KMS-11 (cell line): ENCODE data around the gene DSCAML1.

ENCODE experiments used
- H2AFZ ChIP-seq: fragments of 200-600 bp; sonication (generic); 2 replicates; pipeline ENCODE4 v1.6.1; 2016; ENCODE audit warnings: antibody characterized with exemption, mixed run types, low read depth
- H3K27ac ChIP-seq: fragments of 200-600 bp; sonication (generic); 2 replicates; pipeline ENCODE4 v1.6.1; 2016; ENCODE audit warnings: mild to moderate bottlenecking, mixed run types
- H3K27me3 ChIP-seq: fragments of 200-600 bp; sonication (generic); 2 replicates; pipeline ENCODE4 v1.6.1; 2017; ENCODE audit warnings: mild to moderate bottlenecking, low read depth, mixed run types, moderate library complexity; ENCODE audit not compliant: insufficient read depth
- H3K36me3 ChIP-seq: fragments of 200-600 bp; sonication (generic); 2 replicates; pipeline ENCODE4 v1.6.1; 2017; ENCODE audit warnings: mild to moderate bottlenecking, mixed run types; ENCODE audit not compliant: insufficient read depth
- H3K4me1 ChIP-seq: fragments of 200-600 bp; sonication (generic); 2 replicates; pipeline ENCODE4 v1.6.1; 2016; ENCODE audit warnings: mild to moderate bottlenecking, low read depth, mixed run types; ENCODE audit not compliant: poor library complexity, severe bottlenecking
- H3K4me2 ChIP-seq: fragments of 200-600 bp; sonication (generic); 2 replicates; pipeline ENCODE4 v1.7.0; 2016; ENCODE audit warnings: mild to moderate bottlenecking, mixed run types
- H3K4me3 ChIP-seq: fragments of 200-600 bp; sonication (generic); IDR thresholded peaks from 2 replicates; pipeline ENCODE4 v1.6.1; 2017; ENCODE audit warnings: low read depth, low read length, mixed read lengths; ENCODE audit not compliant: insufficient read depth
- H3K79me2 ChIP-seq: fragments of 200-600 bp; sonication (generic); 2 replicates; pipeline ENCODE4 v1.6.1; 2016; ENCODE audit warnings: low read depth, mixed run types; ENCODE audit not compliant: insufficient read depth
- H3K9ac ChIP-seq: fragments of 200-600 bp; sonication (generic); 2 replicates; pipeline ENCODE4 v1.6.1; 2016; ENCODE audit warnings: mild to moderate bottlenecking, mixed run types
- H4K20me1 ChIP-seq: fragments of 200-600 bp; sonication (generic); 2 replicates; pipeline ENCODE4 v1.6.1; 2016; ENCODE audit warnings: mild to moderate bottlenecking, mixed run types; ENCODE audit not compliant: insufficient read depth
- CTCF ChIP-seq: fragments of 200-600 bp; sonication (generic); conservative IDR thresholded peaks from 2 replicates; pipeline ENCODE4 v1.6.1; 2017; ENCODE audit warnings: low read depth, mild to moderate bottlenecking, antibody characterized with exemption, low read length, moderate library complexity, mixed read lengths

Gene DSCAML1

GRCh38 chr11:117794135-117794534, 2.9 kb downstream of the DSCAML1 start:
- H2AFZ ChIP-seq, result no peak overlapping the region
- H3K4me3 ChIP-seq, result no peak overlapping the region
- no peaks in the 10 kb centered on the region for H3K36me3 ChIP-seq
- H3K79me2 ChIP-seq, result no peaks in the 10 kb centered on the region
- no peaks in the 10 kb centered on the region for H3K4me1 ChIP-seq
- H3K27ac ChIP-seq, result no peak overlapping the region
- no peak overlapping the region for H3K9ac ChIP-seq
- no peak for TF ChIP-seq CTCF
- no peaks in the 10 kb centered on the region for H3K27me3 ChIP-seq
- H4K20me1 ChIP-seq, result no peaks in the 10 kb centered on the region
- no peak overlapping the region for H3K4me2 ChIP-seq

DNA sequence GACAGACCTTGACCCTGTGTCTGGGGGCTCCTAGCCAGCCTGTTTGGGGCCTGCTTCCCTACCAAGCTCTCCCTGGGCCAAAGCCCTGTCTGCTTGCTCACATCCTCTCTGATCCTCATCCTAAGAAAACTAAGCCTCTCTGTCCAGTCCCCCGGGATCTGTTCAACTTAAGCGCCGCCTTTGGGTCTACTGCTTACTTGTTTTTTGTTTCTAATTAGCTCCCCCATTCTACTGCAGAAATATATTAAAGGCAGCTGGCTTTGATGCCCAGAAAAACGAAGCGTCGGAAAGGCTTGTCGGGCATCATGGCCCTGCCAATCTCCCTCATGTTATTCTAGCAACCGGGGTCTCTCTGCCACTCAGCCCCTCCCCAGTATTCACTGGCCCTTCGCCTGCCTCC, 3.4 kb downstream of the DSCAML1 start:
- H3K79me2 ChIP-seq, result no peaks in the 10 kb centered on the region
- no peak overlapping the region for H3K4me2 ChIP-seq
- no peak overlapping the region for H3K4me3 ChIP-seq
- no peak overlapping the region for H3K27ac ChIP-seq
- no peaks in the 10 kb centered on the region for H4K20me1 ChIP-seq
- H2AFZ ChIP-seq, result no peak overlapping the region
- no peaks in the 10 kb centered on the region for H3K36me3 ChIP-seq
- TF ChIP-seq CTCF, result no peak
- H3K4me1 ChIP-seq, result no peaks in the 10 kb centered on the region
- no peak overlapping the region for H3K9ac ChIP-seq
- H3K27me3 ChIP-seq, result no peaks in the 10 kb centered on the region

- H2AFZ ChIP-seq, result no peak overlapping the region
- H3K36me3 ChIP-seq, result no peaks in the 10 kb centered on the region
- H3K27me3 ChIP-seq, result no peaks in the 10 kb centered on the region
- H3K4me1 ChIP-seq, result no peaks in the 10 kb centered on the region
- H4K20me1 ChIP-seq, result no peaks in the 10 kb centered on the region
- no peak overlapping the region for H3K9ac ChIP-seq
- H3K79me2 ChIP-seq, result no peaks in the 10 kb centered on the region
- H3K4me3 ChIP-seq, result no peak overlapping the region
- H3K4me2 ChIP-seq, result no peak overlapping the region
- TF ChIP-seq CTCF, result no peak
- H3K27ac ChIP-seq, result no peak overlapping the region
Measured at GRCh38 chr11:117792992-117793391, 4.0 kb downstream of the DSCAML1 start.

GRCh38 chr11:117792241-117792640, 4.8 kb downstream of the DSCAML1 start:
- Histone ChIP-seq H3K27ac (no peak overlapping the region), H3K27me3 (no peaks in the 10 kb centered on the region)
- TF ChIP-seq CTCF, result no peak

DNA sequence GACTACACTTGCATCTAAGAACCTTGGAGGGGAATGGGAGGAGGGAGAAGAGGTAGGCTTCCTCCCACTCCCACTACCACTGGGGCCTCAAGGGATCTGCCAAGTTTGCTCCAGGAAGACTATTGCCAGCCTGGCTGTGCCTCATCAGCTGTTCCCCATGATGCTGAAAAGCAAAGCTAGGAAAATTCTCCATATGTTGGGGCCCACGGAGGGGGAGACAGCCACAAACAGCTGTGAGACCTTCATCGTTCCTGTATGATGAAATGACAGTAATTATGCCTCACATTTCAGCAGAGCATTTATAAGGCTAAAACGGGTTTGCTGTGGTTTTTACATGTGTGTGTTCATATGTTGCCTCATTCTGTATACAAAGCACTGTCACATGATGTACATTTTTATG, 6.7 kb downstream of the DSCAML1 start:
- no peak for TF ChIP-seq CTCF
- H3K36me3 ChIP-seq, result no peaks in the 10 kb centered on the region
- H3K4me3 ChIP-seq, result no peak overlapping the region
- H2AFZ ChIP-seq, result no peak overlapping the region
- H3K27ac ChIP-seq, result no peak overlapping the region
- no peak overlapping the region for H3K9ac ChIP-seq
- H3K4me1 ChIP-seq, result no peaks in the 10 kb centered on the region
- no peaks in the 10 kb centered on the region for H3K79me2 ChIP-seq
- no peak overlapping the region for H3K4me2 ChIP-seq
- no peaks in the 10 kb centered on the region for H4K20me1 ChIP-seq
- no peaks in the 10 kb centered on the region for H3K27me3 ChIP-seq

More at GRCh38 chr11:117792241-117792640, 4.8 kb downstream of the DSCAML1 start:
- Histone ChIP-seq H3K4me2 (no peak overlapping the region), H3K9ac (no peak overlapping the region), H3K4me1 (no peaks in the 10 kb centered on the region), H3K4me3 (no peak overlapping the region), H3K79me2 (no peaks in the 10 kb centered on the region), H3K36me3 (no peaks in the 10 kb centered on the region), H4K20me1 (no peaks in the 10 kb centered on the region), H2AFZ (no peak overlapping the region)
